OCI-LY1 (cell line): ENCODE results near the gene MYL10.

Source experiments
- H2AFZ ChIP-seq: fragments of 200-600 bp; sonication (generic), shearing (Covaris generic); 2 replicates; pipeline ENCODE4 v1.6.0; 2014; ENCODE audit warnings: antibody characterized with exemption, mild to moderate bottlenecking, low read length
- H3F3A ChIP-seq: fragments of 200-600 bp; sonication (generic), shearing (Covaris generic); 2 replicates; pipeline ENCODE4 v1.6.0; 2014; ENCODE audit warnings: mild to moderate bottlenecking, antibody characterized with exemption, low read length, moderate library complexity; ENCODE audit not compliant: insufficient read depth
- H3K27ac ChIP-seq: fragments of 200-600 bp; sonication (generic); 2 replicates; pipeline ENCODE4 v1.5.1; 2014; ENCODE audit warnings: low read length, mixed run types, mild to moderate bottlenecking, low read depth; ENCODE audit not compliant: poor library complexity, severe bottlenecking
- H3K27me3 ChIP-seq: fragments of 200-600 bp; sonication (generic); 2 replicates; pipeline ENCODE4 v1.6.0; 2014; ENCODE audit warnings: antibody characterized with exemption, mild to moderate bottlenecking, low read length, moderate library complexity; ENCODE audit not compliant: insufficient read depth
- H3K36me3 ChIP-seq: fragments of 200-600 bp; sonication (generic); 2 replicates; pipeline ENCODE4 v1.6.1; 2014; ENCODE audit warnings: mild to moderate bottlenecking, antibody characterized with exemption, low read length, moderate library complexity, mixed read lengths; ENCODE audit not compliant: insufficient read depth
- H3K4me1 ChIP-seq: fragments of 200-600 bp; sonication (generic); 2 replicates; pipeline ENCODE4 v1.5.1; 2014; ENCODE audit warnings: mild to moderate bottlenecking, low read length, moderate library complexity; ENCODE audit not compliant: insufficient read depth, severe bottlenecking
- H3K4me2 ChIP-seq: fragments of 200-600 bp; sonication (generic), shearing (Covaris generic); 2 replicates; pipeline ENCODE4 v1.6.1; 2014; ENCODE audit warnings: low read length
- H3K4me3 ChIP-seq: fragments of 200-600 bp; sonication (generic); 2 replicates; pipeline ENCODE4 v1.5.1; 2014; ENCODE audit warnings: low read length, low read depth, mild to moderate bottlenecking, mixed read lengths; ENCODE audit not compliant: poor library complexity, severe bottlenecking
- H3K79me2 ChIP-seq: fragments of 200-600 bp; shearing (Covaris generic); 2 replicates; pipeline ENCODE4 v1.6.1; 2016; ENCODE audit warnings: mixed run types, low read length, mixed read lengths; ENCODE audit not compliant: insufficient read depth
- H3K9ac ChIP-seq: fragments of 200-600 bp; sonication (generic), shearing (Covaris generic); 2 replicates; pipeline ENCODE4 v1.6.1; 2014; ENCODE audit warnings: mild to moderate bottlenecking, low read length, mixed read lengths
- H3K9me2 ChIP-seq: fragments of 200-600 bp; sonication (generic), shearing (Covaris generic); 2 replicates; pipeline ENCODE4 v1.6.1; 2014; ENCODE audit warnings: low read depth, mild to moderate bottlenecking, low read length, mixed read lengths
- H3K9me3 ChIP-seq: fragments of 200-600 bp; shearing (Covaris generic); 2 replicates; pipeline ENCODE4 v1.6.1; 2014; ENCODE audit warnings: low read length, mixed read lengths
- H4K20me1 ChIP-seq: fragments of 200-600 bp; sonication (generic), shearing (Covaris generic); 2 replicates; pipeline ENCODE4 v1.6.0; 2016; ENCODE audit warnings: mild to moderate bottlenecking, low read length; ENCODE audit not compliant: insufficient read depth
- EZH2 ChIP-seq: fragments of 200-600 bp; sonication (generic), shearing (Covaris generic); IDR thresholded peaks from 2 replicates; pipeline ENCODE4 v1.8.0; 2017; ENCODE audit warnings: borderline replicate concordance, mixed run types, mild to moderate bottlenecking, antibody characterized with exemption, low read length, moderate library complexity, mixed read lengths
- TF ChIP-seq, protein P1 (sequence below): fragments of 200-600 bp; sonication (generic), shearing (Covaris generic); IDR thresholded peaks from 2 replicates; pipeline ENCODE4 v1.5.1; 2017; ENCODE audit warnings: mild to moderate bottlenecking, antibody characterized with exemption, low read length, moderate library complexity, mixed read lengths

Gene MYL10

DNA sequence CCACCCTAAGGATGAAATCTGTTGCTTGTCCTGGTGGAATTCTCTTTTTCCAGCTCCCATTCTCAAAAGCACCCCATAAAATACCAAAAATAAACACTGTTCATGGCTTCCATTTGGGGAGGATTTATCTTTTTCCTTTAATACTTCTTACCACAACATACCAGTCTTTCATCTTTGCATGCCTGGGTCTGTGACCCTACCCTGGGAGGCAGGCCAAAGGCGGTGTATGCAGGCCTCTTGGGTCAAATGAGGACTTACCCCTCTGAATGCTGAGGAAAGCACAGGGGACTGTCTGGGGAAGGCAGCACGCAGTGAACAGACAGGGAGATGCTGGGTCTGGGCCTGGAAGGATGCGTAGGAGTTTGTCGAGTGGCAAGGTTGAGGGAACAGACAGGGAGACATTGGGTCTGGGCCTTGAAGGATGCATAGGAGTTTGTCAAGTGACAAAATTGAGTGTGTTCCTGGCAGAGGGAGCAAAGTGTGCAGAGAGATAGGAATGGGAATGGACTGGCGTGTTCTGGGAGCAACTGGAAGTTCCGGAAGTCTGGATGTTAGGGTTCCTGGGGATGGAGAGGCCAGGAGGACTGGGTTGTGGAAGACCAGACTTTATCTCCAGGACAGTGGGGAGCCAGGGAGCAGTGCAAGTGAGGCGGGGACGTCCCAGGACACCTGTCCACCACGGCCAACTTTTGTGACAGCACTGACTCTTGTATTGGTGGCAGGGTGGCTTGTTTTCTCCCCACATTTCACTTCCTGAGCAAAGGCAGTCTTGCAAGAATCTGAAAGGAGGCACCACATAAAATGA lies 40.8 kb downstream of the MYL10 start:
- Histone ChIP-seq H2AFZ (no peak overlapping the region), H3K27me3 (peaks cover 15% of the 10 kb centered on the region)

GRCh38 chr7:101586906-101587677 lies 42.0 kb downstream of the MYL10 start:
- no peak overlapping the region for H3K9ac ChIP-seq
- H3K27me3 ChIP-seq: peaks cover 18% of the 10 kb centered on the region
- H3K27ac ChIP-seq: no peak overlapping the region
- TF ChIP-seq, protein P1, sequence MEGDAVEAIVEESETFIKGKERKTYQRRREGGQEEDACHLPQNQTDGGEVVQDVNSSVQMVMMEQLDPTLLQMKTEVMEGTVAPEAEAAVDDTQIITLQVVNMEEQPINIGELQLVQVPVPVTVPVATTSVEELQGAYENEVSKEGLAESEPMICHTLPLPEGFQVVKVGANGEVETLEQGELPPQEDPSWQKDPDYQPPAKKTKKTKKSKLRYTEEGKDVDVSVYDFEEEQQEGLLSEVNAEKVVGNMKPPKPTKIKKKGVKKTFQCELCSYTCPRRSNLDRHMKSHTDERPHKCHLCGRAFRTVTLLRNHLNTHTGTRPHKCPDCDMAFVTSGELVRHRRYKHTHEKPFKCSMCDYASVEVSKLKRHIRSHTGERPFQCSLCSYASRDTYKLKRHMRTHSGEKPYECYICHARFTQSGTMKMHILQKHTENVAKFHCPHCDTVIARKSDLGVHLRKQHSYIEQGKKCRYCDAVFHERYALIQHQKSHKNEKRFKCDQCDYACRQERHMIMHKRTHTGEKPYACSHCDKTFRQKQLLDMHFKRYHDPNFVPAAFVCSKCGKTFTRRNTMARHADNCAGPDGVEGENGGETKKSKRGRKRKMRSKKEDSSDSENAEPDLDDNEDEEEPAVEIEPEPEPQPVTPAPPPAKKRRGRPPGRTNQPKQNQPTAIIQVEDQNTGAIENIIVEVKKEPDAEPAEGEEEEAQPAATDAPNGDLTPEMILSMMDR: no peak
- no peak for TF ChIP-seq EZH2
- no peaks in the 10 kb centered on the region for H3K4me1 ChIP-seq
- H3K4me2 ChIP-seq: no peak overlapping the region
- H4K20me1 ChIP-seq: no peaks in the 10 kb centered on the region
- H3K36me3 ChIP-seq: no peaks in the 10 kb centered on the region; the same call in 1 of the 2 replicates
- no peaks in the 10 kb centered on the region for H3F3A ChIP-seq
- H3K9me2 ChIP-seq: no peaks in the 10 kb centered on the region
- H3K4me3 ChIP-seq: no peak overlapping the region
- no peak overlapping the region for H2AFZ ChIP-seq
- H3K9me3 ChIP-seq: peaks cover 8% of the 10 kb centered on the region
- no peaks in the 10 kb centered on the region for H3K79me2 ChIP-seq

More for the DNA sequence above, 40.8 kb downstream of the MYL10 start:
- no peak overlapping the region for H3K9ac ChIP-seq
- H3K27ac ChIP-seq: no peak overlapping the region
- TF ChIP-seq, protein P1: no peak
- no peaks in the 10 kb centered on the region for H3K4me1 ChIP-seq
- peaks cover 2% of the 10 kb centered on the region for H3K9me3 ChIP-seq
- H3K79me2 ChIP-seq: no peaks in the 10 kb centered on the region
- no peak overlapping the region for H3K4me3 ChIP-seq
- no peak overlapping the region for H3K4me2 ChIP-seq
- H3F3A ChIP-seq: no peaks in the 10 kb centered on the region
- H4K20me1 ChIP-seq: no peaks in the 10 kb centered on the region
- no peaks in the 10 kb centered on the region for H3K9me2 ChIP-seq
- H3K36me3 ChIP-seq: no peaks in the 10 kb centered on the region; the same call in 1 of the 2 replicates

DNA sequence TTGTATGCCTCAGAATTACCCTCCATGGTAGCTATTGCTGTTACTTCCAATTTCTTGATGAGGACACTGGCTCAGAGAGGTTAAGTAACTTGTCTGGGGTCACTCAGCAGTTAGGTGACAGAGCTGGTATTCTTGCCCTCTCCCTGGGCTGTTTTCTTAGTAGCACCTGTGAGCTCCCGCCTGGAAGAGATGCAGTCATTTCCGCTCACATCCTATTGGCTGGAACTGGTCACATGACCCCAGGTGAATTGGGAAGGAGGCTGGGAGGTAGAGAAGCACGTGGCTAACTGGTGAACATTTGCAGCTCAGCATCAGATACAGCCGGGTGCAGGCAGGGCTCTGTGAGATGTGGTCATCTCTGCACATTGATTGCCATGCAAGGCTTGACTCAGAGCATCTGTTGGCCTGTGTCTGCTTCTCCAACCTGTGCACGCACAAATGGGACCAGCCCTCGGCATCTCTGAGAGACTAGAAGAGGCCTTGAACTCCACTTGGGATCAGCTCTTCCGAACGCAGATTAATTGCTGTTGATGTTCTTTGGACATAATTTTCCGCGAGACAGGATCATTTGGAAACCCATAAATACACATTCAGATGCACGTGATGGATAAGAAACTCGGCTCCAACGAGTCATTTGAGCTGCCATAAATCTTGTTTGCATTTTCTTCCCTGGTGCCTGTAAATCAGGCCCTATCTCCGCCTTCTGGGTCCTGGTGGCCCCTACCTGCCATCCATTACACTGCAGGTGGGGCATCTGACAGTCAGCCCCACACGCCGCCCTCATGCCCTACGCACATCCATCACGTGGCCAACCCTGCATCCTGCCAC lies 42.8 kb downstream of the MYL10 start:
- H3F3A ChIP-seq: no peaks in the 10 kb centered on the region
- peaks cover 8% of the 10 kb centered on the region for H3K9me3 ChIP-seq
- TF ChIP-seq, protein P1: no peak
- no peak for TF ChIP-seq EZH2
- H2AFZ ChIP-seq: no peak overlapping the region
- no peaks in the 10 kb centered on the region for H3K9me2 ChIP-seq
- peaks cover 17% of the 10 kb centered on the region; the same call in 1 of the 2 replicates for H3K27me3 ChIP-seq
- no peak overlapping the region for H3K27ac ChIP-seq
- no peaks in the 10 kb centered on the region for H4K20me1 ChIP-seq
- H3K79me2 ChIP-seq: no peaks in the 10 kb centered on the region
- no peaks in the 10 kb centered on the region; the same call in 1 of the 2 replicates for H3K36me3 ChIP-seq
- no peak overlapping the region for H3K4me2 ChIP-seq
- H3K4me3 ChIP-seq: no peak overlapping the region
- no peaks in the 10 kb centered on the region for H3K4me1 ChIP-seq
- no peak overlapping the region for H3K9ac ChIP-seq
